SK-N-SH treated with all-trans-retinoic acid at 6 μM for 48 hours (cell line): ENCODE measurements around the gene LMNTD2.

Experiments used
- ATAC-seq: fragments of 200-7000 bp; cut with Tn5 transposase; 3 replicates; pipeline ENCODE4 v1.9.1; 2020; ENCODE audit warnings: mild to moderate bottlenecking, moderate library complexity
- ARNTL ChIP-seq: fragments of 450-650 bp; formaldehyde crosslinking; IDR thresholded peaks from 2 replicates; pipeline ENCODE4 v1.5.0; 2020; ENCODE audit warnings: low read depth, mild to moderate bottlenecking, moderate library complexity, borderline replicate concordance
- BACH2 ChIP-seq: fragments of 250-450 bp; sonication (Bioruptor Pico); IDR thresholded peaks from 2 replicates; pipeline ENCODE4 v1.9.0; 2021; ENCODE audit warnings: mild to moderate bottlenecking, borderline replicate concordance
- CSDC2 ChIP-seq: fragments of 250-450 bp; sonication (Bioruptor Pico); IDR thresholded peaks from 2 replicates; pipeline ENCODE4 v1.5.0; 2020; ENCODE audit warnings: mild to moderate bottlenecking, moderate library complexity
- ESRRG ChIP-seq: fragments of 250-450 bp; sonication (Bioruptor Pico); IDR thresholded peaks from 2 replicates; pipeline ENCODE4 v1.6.1; 2021; ENCODE audit warnings: mild to moderate bottlenecking
- GLIS3 ChIP-seq: fragments of 250-450 bp; sonication (Bioruptor Pico); IDR thresholded peaks from 2 replicates; pipeline ENCODE4 v1.5.0; 2020; ENCODE audit warnings: mild to moderate bottlenecking, moderate library complexity
- ISL1 ChIP-seq: fragments of 250-450 bp; sonication (Bioruptor Pico); IDR thresholded peaks from 2 replicates; pipeline ENCODE4 v2.1.2; 2022; ENCODE audit warnings: mild to moderate bottlenecking, moderate library complexity
- OSR1 ChIP-seq: fragments of 250-450 bp; sonication (Bioruptor Pico); IDR thresholded peaks from 2 replicates; pipeline ENCODE4 v1.8.0; 2022; ENCODE audit warnings: moderate library complexity, mild to moderate bottlenecking, inconsistent platforms
- PPARA ChIP-seq: fragments of 250-450 bp; sonication (Bioruptor Pico); IDR thresholded peaks from 2 replicates; pipeline ENCODE4 v1.5.0; 2020; ENCODE audit warnings: mild to moderate bottlenecking, borderline replicate concordance
- RARB ChIP-seq: fragments of 250-450 bp; sonication (Bioruptor Pico); IDR thresholded peaks from 2 replicates; pipeline ENCODE4 v1.8.0; 2021; ENCODE audit warnings: mild to moderate bottlenecking, moderate library complexity
- SNAI2 ChIP-seq: fragments of 250-450 bp; sonication (Bioruptor Pico); IDR thresholded peaks from 2 replicates; pipeline ENCODE4 v1.5.0; 2020; ENCODE audit warnings: mild to moderate bottlenecking, moderate library complexity
- TCF4 ChIP-seq: fragments of 250-450 bp; sonication (Bioruptor Pico); IDR thresholded peaks from 2 replicates; pipeline ENCODE4 v1.8.0; 2021; ENCODE audit warnings: mild to moderate bottlenecking, moderate library complexity, borderline replicate concordance
- ZC3H10 ChIP-seq: fragments of 250-450 bp; sonication (Bioruptor Pico); IDR thresholded peaks from 2 replicates; pipeline ENCODE4 v1.5.1; 2021; ENCODE audit warnings: mild to moderate bottlenecking, moderate library complexity
- ZFP3 ChIP-seq: fragments of 250-450 bp; sonication (Bioruptor Pico); IDR thresholded peaks from 2 replicates; pipeline ENCODE4 v1.5.0; 2020; ENCODE audit warnings: mild to moderate bottlenecking, moderate library complexity
- ZFP30 ChIP-seq: fragments of 450-650 bp; formaldehyde crosslinking; IDR thresholded peaks from 2 replicates; pipeline ENCODE4 v1.5.0; 2022; ENCODE audit warnings: mild to moderate bottlenecking, moderate library complexity
- ZNF565 ChIP-seq: fragments of 450-650 bp; formaldehyde crosslinking; conservative IDR thresholded peaks from 2 replicates; pipeline ENCODE4 v1.5.0; 2020; ENCODE audit warnings: low read depth, mild to moderate bottlenecking, moderate library complexity
- ZNF70 ChIP-seq: fragments of 450-650 bp; formaldehyde crosslinking; IDR thresholded peaks from 2 replicates; pipeline ENCODE4 v1.5.0; 2020; ENCODE audit warnings: mild to moderate bottlenecking, moderate library complexity
- ZNF8 ChIP-seq: fragments of 450-650 bp; formaldehyde crosslinking; IDR thresholded peaks from 2 replicates; pipeline ENCODE4 v1.5.0; 2020; ENCODE audit warnings: mild to moderate bottlenecking, moderate library complexity
- TF ChIP-seq, protein P1 (sequence below): fragments of 250-450 bp; sonication (Bioruptor Pico); IDR thresholded peaks from 2 replicates; pipeline ENCODE4 v1.5.1; 2020; ENCODE audit warnings: low read depth, mild to moderate bottlenecking, moderate library complexity
- TF ChIP-seq, protein P2 (sequence below): fragments of 250-450 bp; sonication (Bioruptor Pico); IDR thresholded peaks from 2 replicates; pipeline ENCODE4 v1.8.0; 2020; ENCODE audit warnings: mild to moderate bottlenecking, moderate library complexity, borderline replicate concordance
- TF ChIP-seq, protein P3 (sequence below): fragments of 250-450 bp; sonication (Bioruptor Pico); IDR thresholded peaks from 2 replicates; pipeline ENCODE4 v1.5.1; 2021; ENCODE audit warnings: mild to moderate bottlenecking, moderate library complexity
- TF ChIP-seq, protein P4 (sequence below): fragments of 250-450 bp; sonication (Bioruptor Pico); IDR thresholded peaks from 2 replicates; pipeline ENCODE4 v1.5.0; 2020; ENCODE audit warnings: mild to moderate bottlenecking, moderate library complexity

Gene LMNTD2

DNA sequence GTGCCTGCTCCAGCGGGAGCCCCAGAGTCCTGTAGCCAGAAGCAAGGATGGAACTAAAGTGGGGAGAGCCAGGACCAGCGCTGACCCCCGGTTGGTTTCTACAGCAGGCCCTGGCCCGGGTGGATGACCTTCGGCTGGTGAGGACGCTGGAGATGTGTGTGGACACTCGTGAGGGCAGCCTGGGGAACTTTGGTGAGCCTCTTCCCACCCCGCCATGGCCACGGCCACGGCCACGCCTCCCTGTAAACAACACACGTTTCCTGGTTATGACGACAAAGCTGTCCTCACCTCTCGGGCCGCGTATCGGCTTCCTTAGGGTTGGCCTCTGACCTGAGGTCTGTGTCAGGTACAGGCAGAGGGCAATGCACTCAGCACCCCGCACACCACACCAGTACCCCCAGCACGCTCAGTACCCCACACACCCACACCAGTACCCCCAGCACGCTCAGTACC, 19.1 kb downstream of the LMNTD2 start:
- TF ChIP-seq PPARA (CRISPR knock-in tag) = no peak
- TF ChIP-seq TCF4 (CRISPR knock-in tag) = no peak
- no peak for TF ChIP-seq ISL1 (CRISPR knock-in tag)
- TF ChIP-seq ZFP30 (CRISPR knock-in tag) = no peak
- TF ChIP-seq, protein P1, sequence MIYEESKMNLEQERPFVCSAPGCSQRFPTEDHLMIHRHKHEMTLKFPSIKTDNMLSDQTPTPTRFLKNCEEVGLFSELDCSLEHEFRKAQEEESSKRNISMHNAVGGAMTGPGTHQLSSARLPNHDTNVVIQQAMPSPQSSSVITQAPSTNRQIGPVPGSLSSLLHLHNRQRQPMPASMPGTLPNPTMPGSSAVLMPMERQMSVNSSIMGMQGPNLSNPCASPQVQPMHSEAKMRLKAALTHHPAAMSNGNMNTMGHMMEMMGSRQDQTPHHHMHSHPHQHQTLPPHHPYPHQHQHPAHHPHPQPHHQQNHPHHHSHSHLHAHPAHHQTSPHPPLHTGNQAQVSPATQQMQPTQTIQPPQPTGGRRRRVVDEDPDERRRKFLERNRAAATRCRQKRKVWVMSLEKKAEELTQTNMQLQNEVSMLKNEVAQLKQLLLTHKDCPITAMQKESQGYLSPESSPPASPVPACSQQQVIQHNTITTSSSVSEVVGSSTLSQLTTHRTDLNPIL (CRISPR knock-in tag) = no peak
- TF ChIP-seq ARNTL (CRISPR knock-in tag) = no peak
- TF ChIP-seq RARB = no peak
- TF ChIP-seq ZFP3 (CRISPR knock-in tag) = no peak
- TF ChIP-seq, protein P2, sequence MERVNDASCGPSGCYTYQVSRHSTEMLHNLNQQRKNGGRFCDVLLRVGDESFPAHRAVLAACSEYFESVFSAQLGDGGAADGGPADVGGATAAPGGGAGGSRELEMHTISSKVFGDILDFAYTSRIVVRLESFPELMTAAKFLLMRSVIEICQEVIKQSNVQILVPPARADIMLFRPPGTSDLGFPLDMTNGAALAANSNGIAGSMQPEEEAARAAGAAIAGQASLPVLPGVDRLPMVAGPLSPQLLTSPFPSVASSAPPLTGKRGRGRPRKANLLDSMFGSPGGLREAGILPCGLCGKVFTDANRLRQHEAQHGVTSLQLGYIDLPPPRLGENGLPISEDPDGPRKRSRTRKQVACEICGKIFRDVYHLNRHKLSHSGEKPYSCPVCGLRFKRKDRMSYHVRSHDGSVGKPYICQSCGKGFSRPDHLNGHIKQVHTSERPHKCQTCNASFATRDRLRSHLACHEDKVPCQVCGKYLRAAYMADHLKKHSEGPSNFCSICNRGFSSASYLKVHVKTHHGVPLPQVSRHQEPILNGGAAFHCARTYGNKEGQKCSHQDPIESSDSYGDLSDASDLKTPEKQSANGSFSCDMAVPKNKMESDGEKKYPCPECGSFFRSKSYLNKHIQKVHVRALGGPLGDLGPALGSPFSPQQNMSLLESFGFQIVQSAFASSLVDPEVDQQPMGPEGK = no peak
- no peak for ATAC-seq

DNA sequence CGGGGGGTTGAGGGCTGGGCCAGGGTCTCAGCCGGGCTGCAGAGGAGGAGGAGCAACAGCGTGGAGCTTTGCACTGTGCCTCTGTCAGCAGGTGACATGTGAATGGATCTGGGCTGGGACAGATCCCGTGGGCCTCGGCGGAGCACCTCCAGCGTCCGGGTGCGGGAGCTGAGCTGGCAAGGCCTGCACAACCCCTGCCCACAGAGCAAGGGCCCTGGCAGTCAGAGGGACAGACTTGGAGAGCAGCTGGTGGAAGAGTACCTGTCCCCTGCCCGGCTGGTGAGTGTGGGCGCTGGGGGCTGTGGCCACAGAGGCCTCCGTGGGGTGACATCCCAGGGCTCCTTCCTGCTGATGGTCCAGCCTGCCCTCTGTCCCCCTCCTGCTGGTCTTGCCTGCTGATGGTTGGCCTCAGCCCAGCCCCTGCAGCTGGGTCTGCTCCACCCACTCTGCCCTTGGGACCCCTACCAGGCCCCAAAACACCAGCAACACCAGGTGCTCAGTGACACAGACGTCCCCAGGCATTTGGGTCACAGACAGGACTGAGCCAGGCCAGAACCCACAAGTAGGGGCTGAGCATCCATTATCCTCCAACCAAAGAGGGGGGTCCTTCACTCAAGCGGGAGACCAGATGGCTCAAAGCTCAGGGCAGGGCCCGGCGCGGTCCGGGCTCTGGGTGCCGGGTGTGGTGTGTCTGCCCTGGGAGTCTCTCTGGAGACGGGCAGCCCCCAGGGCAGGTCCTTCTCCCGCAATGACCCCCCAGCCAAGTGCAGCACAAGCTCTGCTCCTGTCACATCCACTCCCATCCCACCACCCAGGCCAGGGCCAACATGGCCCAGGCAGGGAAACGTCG, 19.7 kb downstream of the LMNTD2 start:
- TF ChIP-seq SNAI2 (CRISPR knock-in tag) (no peak), ZFP30 (CRISPR knock-in tag) (no peak), ARNTL (CRISPR knock-in tag) (no peak)
- no peak for ATAC-seq

DNA sequence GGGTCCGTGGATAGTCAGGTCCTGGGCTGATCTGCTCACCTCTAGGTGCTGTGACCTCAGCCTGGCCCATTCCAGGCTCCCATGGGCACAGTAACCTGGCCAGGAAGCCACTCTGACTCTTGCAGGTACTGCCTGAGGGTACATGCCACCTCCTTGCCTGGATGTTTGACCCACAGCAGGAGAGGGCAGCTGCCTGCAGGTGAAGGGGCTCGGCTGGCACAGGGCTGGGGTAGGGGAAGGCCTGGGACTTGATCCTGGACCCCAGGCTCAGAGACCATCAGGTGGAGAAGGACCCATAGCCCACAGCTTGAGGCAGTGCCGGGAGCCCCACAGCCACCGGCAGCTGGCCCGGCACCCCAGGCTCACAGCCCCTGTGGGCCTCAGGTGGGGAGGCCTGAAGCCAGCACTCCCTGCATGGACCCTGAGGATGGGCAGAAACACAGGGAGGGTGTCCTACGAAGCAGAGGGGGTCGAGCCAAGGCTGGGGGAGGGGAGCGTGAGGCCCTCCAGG, 20.5 kb downstream of the LMNTD2 start:
- no peak for TF ChIP-seq ZC3H10 (CRISPR knock-in tag)
- TF ChIP-seq GLIS3 (CRISPR knock-in tag) = no peak
- TF ChIP-seq ZNF565 (CRISPR knock-in tag) = no peak
- TF ChIP-seq SNAI2 (CRISPR knock-in tag) = no peak
- TF ChIP-seq ZFP3 (CRISPR knock-in tag) = no peak
- TF ChIP-seq CSDC2 (CRISPR knock-in tag) = no peak
- TF ChIP-seq OSR1 = no peak
- TF ChIP-seq PPARA (CRISPR knock-in tag) = no peak
- TF ChIP-seq ZNF70 (CRISPR knock-in tag) = no peak
- no peak for TF ChIP-seq ZNF8
- no peak for TF ChIP-seq ESRRG (CRISPR knock-in tag)
- TF ChIP-seq, protein P3, sequence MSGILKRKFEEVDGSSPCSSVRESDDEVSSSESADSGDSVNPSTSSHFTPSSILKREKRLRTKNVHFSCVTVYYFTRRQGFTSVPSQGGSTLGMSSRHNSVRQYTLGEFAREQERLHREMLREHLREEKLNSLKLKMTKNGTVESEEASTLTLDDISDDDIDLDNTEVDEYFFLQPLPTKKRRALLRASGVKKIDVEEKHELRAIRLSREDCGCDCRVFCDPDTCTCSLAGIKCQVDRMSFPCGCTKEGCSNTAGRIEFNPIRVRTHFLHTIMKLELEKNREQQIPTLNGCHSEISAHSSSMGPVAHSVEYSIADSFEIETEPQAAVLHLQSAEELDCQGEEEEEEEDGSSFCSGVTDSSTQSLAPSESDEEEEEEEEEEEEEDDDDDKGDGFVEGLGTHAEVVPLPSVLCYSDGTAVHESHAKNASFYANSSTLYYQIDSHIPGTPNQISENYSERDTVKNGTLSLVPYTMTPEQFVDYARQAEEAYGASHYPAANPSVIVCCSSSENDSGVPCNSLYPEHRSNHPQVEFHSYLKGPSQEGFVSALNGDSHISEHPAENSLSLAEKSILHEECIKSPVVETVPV (CRISPR knock-in tag) = no peak
- no peak for TF ChIP-seq ARNTL (CRISPR knock-in tag)
- no peak for TF ChIP-seq BACH2 (CRISPR knock-in tag)
- TF ChIP-seq TCF4 (CRISPR knock-in tag) = no peak
- no peak for TF ChIP-seq ZFP30 (CRISPR knock-in tag)
- TF ChIP-seq, protein P4, sequence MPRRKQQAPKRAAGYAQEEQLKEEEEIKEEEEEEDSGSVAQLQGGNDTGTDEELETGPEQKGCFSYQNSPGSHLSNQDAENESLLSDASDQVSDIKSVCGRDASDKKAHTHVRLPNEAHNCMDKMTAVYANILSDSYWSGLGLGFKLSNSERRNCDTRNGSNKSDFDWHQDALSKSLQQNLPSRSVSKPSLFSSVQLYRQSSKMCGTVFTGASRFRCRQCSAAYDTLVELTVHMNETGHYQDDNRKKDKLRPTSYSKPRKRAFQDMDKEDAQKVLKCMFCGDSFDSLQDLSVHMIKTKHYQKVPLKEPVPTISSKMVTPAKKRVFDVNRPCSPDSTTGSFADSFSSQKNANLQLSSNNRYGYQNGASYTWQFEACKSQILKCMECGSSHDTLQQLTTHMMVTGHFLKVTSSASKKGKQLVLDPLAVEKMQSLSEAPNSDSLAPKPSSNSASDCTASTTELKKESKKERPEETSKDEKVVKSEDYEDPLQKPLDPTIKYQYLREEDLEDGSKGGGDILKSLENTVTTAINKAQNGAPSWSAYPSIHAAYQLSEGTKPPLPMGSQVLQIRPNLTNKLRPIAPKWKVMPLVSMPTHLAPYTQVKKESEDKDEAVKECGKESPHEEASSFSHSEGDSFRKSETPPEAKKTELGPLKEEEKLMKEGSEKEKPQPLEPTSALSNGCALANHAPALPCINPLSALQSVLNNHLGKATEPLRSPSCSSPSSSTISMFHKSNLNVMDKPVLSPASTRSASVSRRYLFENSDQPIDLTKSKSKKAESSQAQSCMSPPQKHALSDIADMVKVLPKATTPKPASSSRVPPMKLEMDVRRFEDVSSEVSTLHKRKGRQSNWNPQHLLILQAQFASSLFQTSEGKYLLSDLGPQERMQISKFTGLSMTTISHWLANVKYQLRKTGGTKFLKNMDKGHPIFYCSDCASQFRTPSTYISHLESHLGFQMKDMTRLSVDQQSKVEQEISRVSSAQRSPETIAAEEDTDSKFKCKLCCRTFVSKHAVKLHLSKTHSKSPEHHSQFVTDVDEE (CRISPR knock-in tag) = no peak
- TF ChIP-seq ISL1 (CRISPR knock-in tag) = no peak

More for the DNA sequence above, 20.5 kb downstream of the LMNTD2 start:
- ATAC-seq = no peak
